TTC549 (cell line): ENCODE results near the gene CASTOR2.
"Not testable (repeated sequence)": the region's sequence is repeated elsewhere in the genome, so short reads cannot be mapped to it uniquely, and the experiment has no call there.

ENCODE experiments used
- FAIRE-seq: peaks from 2 replicates; lab custom pipeline; 2012; peaks lifted over from hg19 to GRCh38; lab: Jason Lieb, UNC

Gene CASTOR2

DNA sequence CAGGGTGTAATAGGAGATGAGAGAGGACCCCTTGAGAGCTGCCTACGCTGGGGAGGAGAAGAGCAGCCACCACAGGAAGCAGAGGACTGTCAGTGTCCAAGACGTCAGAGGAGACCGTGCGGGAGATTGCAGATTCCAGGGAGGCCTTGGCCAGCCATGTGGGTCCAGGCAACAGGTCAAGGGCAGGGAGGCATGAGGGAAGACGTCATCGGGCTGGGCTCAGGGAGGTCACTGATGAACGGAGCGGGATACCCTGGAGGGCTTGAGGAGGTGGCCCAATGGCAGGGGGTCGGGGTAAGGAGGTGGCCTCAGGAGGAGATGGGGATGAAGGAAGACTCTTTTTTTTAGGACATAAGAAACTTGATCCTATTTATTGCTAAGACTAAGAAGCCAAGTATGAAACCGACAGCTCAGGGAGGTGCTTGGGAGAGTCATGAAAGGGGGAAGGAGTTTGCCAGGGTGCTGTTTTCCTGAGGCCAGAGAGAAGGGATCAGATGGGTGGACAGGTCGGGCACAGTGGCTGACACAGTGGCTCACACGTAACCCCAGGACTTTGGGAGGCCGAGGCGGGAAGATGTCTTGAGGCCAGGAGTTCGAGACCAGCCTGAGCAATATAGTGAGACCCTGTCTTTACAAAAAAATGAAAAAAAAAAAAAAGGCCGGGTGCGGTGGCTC is 30.5 kb downstream of the CASTOR2 start:
- not testable (repeated sequence) for FAIRE-seq

DNA sequence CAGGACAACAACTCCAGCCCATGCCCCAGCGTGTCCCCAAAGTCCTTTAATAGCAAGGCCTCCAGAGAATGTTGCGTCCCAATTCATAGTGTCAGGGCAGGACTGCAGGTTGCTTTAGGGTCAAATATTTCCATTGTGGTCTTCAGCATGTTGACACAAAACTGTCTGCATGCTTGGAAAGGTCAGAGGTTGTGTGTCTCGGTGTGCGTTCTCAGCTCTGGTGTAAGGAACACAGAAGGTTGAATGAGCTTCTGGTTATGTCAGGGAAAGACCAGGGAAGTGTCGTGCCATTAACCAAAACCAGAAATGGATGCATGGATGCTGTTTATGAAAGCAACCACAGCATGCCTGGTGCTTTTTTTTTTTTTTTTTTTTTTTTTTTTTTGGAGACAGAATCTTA is 31.9 kb downstream of the CASTOR2 start:
- not testable (repeated sequence) for FAIRE-seq

DNA sequence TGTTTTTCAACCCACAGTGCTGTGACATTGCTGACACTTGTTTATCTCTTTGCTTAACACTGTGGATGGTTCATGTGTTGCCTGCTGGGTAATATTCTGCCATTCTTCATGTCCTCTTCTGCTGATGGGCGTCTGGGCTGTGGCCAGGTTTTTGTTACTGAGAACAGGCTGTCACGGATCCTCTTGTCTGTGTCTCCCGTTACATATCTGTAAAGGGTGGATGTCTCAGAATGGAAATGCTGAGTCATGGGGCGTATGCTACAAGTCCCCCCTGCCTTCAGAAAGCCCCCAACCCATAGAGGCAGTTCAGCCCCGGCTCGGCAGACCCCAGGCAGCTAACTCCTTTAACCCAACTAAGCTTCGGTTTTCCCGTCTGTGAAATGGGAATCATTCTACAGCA is 33.3 kb downstream of the CASTOR2 start:
- FAIRE-seq: not testable (repeated sequence)

DNA sequence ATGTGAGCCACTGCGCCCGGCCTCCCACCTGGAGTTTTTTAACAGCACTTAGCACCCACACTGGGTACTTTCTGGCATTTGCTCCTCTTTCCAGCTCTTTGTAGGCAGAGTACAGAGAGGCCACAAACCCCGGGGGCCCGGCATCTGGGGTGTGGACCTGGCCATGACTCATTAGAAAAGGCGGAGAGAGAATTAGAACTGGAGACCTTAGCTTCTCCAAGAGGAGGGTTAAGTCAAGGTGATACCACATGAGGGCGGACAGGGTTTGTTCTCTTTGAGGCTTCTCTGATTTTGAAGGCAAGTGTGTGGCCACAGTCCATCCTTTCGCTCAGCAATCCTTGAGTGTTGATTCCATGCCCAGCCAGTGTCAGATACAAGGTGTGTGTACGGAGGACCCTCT is 36.9 kb downstream of the CASTOR2 start:
- not testable (repeated sequence) for FAIRE-seq

- no peak for FAIRE-seq
Observed at GRCh38 chr7:75010036-75010435, 45.5 kb downstream of the CASTOR2 start.

GRCh38 chr7:75017832-75018231 is 53.3 kb downstream of the CASTOR2 start:
- FAIRE-seq: no peak

GRCh38 chr7:75018570-75019364 is 54.3 kb downstream of the CASTOR2 start:
- FAIRE-seq: no peak

- FAIRE-seq: no peak
Observed at GRCh38 chr7:75019800-75020199, 55.3 kb downstream of the CASTOR2 start.

DNA sequence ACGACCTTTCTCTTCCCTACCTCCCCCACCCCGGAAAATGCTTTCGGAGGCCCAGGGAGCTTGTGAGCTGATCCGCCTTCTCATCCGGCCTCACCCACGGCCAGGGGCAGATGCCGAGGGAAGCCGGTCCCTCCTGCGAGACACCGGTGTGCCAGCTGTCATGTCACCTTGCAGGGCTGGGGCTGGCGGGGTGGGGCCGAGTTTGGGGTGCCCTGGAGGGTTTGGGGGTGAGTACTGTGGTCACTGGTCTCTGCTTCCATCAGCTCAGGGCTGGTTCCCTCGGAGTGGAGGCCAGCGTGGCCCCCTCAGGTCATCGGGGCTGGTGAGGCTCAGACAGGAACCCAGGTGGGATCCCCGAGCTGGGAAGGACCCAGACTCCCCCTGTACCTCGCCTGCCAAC is 60.4 kb downstream of the CASTOR2 start:
- no peak for FAIRE-seq

GRCh38 chr7:75028299-75028698 is 63.8 kb downstream of the CASTOR2 start:
- no peak for FAIRE-seq

GRCh38 chr7:75033064-75033463 is 68.6 kb downstream of the CASTOR2 start:
- no peak for FAIRE-seq

DNA sequence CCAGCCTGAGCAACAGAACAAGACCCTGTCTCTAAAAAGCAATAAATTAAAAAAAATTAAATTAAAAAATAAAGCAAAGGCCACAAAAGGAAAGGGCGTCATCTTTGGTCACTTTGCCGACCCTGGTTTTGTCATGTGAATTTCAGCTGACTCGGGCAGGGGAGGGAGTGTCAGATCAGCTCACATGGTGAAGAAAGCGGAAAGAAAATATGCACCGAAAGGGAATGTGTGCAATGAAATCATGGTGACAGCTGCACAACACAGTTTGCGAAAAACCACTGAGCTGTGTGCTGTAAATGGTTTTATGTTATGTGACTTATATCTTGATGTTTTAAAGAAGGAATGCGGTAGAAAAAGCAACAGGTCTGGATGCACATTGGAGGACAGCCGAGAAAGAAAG is 69.3 kb downstream of the CASTOR2 start:
- no peak for FAIRE-seq

- no peak for FAIRE-seq
Observed at GRCh38 chr7:75038508-75038907, 74.0 kb downstream of the CASTOR2 start.

- FAIRE-seq: no peak
Observed at GRCh38 chr7:75039166-75039565, 74.7 kb downstream of the CASTOR2 start.

DNA sequence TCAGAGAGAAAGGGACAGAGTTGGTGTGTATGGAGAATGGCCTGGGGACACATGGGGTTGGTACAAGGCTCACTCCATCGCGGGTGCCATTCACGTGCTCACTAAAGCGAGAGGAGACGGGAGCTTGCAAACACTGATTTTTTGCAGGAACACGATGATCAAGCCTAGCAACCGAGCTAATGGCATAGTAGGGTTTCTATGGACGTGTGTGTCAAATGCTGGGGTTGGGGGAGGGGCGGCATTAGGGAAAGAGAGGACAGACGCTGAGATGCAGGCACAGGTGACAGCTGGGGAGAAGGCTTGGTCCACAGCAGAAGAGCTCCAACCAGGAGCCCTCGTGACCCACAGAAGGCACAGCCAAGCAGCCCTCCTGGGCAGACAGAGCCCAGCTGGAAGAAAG is 75.2 kb downstream of the CASTOR2 start:
- FAIRE-seq: no peak

DNA sequence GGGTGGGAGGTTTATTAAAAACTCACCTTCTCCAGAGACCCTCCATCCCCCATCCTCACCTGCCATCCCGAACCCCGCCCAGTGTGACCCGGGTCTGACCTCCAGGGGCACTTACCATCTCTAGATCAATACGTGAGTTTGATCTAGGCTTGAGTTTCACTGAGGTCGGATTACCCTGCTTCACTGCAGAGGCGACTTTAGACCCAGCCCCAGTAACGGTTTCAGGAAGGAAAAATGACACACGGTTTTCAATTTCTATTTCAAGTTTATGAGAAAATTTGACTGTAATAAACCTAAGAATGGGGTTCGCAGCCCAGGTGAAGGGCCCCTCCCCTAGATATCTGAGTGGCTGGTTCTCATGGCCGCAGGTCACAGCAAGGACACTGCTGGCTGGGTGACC is 76.0 kb downstream of the CASTOR2 start:
- FAIRE-seq: no peak

DNA sequence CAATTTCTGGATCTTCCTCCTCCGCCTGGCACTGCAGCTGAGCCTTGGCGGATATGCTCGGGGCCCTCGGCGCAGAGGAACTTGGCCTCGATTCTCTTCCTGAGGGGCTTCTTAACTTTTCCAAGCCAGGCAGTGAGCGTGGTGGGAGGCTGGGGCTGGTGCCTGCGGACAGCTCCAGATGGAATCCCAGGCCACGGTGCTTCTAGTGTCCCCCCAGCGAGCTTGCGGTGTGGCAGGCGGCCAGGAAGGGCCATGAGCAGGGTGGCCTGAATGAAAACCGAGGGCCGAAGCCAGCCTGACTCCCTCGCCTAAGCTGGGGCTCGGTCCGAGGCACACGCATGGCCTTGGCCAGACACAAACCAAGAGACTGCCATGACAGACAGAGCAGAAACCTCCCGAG is 77.8 kb downstream of the CASTOR2 start:
- no peak for FAIRE-seq

GRCh38 chr7:75042831-75043703 is 78.6 kb downstream of the CASTOR2 start:
- no peak for FAIRE-seq

GRCh38 chr7:75045881-75046280 is 81.4 kb downstream of the CASTOR2 start:
- FAIRE-seq: no peak

- FAIRE-seq: no peak
Observed at GRCh38 chr7:75048435-75049379, 84.2 kb downstream of the CASTOR2 start.

DNA sequence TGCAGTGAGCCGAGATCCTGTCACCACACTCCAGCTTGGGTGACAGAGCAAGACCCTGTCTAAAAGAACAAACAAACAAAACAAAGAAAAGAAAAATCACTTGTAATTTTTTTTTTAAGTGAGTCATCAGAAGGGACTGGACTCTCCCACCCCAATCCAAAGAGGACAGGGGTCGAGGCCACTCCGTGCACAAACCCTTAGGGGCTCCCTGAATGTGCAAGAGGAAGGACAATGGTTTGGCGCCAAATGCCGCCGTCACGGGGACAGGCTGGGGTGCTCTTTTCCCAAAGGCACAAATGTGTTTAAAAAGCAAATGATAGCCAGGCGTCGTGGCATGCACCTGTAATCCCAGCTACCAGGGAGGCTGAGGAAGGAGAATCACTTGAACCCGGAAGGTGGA is 85.3 kb downstream of the CASTOR2 start:
- no peak for FAIRE-seq

DNA sequence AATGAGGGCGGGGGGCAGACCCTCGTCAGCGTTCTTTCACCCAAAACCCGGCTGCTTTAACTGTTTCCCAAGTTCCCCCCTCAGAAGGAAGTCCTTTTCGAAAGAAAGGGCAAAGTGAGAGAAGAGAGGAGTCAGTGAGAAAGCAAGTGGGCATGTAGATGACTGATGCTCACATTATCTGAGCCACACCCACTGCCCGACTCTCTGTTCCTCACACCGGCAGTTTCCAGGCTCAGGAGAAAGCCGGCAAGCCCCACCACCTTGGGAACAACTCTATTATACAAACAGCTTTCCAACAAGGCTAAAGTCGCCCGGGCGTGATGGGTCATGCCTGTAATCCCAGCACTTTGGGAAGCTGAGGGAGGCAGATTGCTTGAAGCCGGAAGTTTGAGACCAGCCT is 86.0 kb downstream of the CASTOR2 start:
- no peak for FAIRE-seq
